ENCODE data around the gene MSH3. TPM values are rescaled to one million over a fixed set of nuclear protein-coding genes. Genes with fewer than 3 reads are reported as not detected.

MSH3 gene
- total and polyA plus RNA-seq, 2 of the 8 experiments (the other 6 are each of a cell fraction or from before 2014, with no cell fraction given) = 3.6 to 22.6 TPM

- TF ChIP-seq CHD7 (IDR thresholded peaks at IDR 0.05; ENCODE audit: insufficient replicate concordance, low read length) (no peak), RAD21 (IDR thresholded peaks at IDR 0.05 in 1 of 2, conservative IDR thresholded peaks at IDR 0.05 in 1 of 2; ENCODE audit: low read depth in 2 of 2, low read length in 2 of 2) (no peak), ATF3 (IDR thresholded peaks at IDR 0.05; ENCODE audit: insufficient read depth, low read depth, low read length) (no peak), GABPA (IDR thresholded peaks at IDR 0.05; ENCODE audit: borderline replicate concordance, insufficient read depth, low read length) (no peak), MAFK (IDR thresholded peaks at IDR 0.05; ENCODE audit: low read depth, low read length) (no peak), CHD1 (IDR thresholded peaks at IDR 0.05; ENCODE audit: low read depth, low read length) (no peak), KDM4A (IDR thresholded peaks at IDR 0.05; ENCODE audit: low read depth, low read length, severe bottlenecking) (no peak), SIX5 (IDR thresholded peaks at IDR 0.05; ENCODE audit: low read depth, low read length) (no peak), HDAC2 (IDR thresholded peaks at IDR 0.05; ENCODE audit: borderline replicate concordance in 1 of 2, low read depth in 2 of 2, low read length in 2 of 2) (no peak), GTF2F1 (IDR thresholded peaks at IDR 0.05; ENCODE audit: borderline replicate concordance, low read depth, low read length) (no peak), CHD2 (IDR thresholded peaks at IDR 0.05; ENCODE audit: low read length) (no peak)
These were observed 35.4 kb upstream of the MSH3 start (continued) for GRCh38 chr5:80619086-80619485.

Data from H1 (cell line).